SK-N-MC (cell line): ENCODE data around the gene CAPRIN1.

Experiments used
- EZH2 ChIP-seq: fragments of 200-600 bp; sonication (generic); IDR thresholded peaks from one replicate; pipeline ENCODE4 v1.6.1; 2017; ENCODE audit warnings: antibody characterized with exemption
- FOXP2 ChIP-seq: optimal IDR thresholded peaks from 2 replicates; pipeline ENCODE3; 2011; ENCODE audit warnings: mild to moderate bottlenecking, moderate library complexity; ENCODE audit not compliant: insufficient read depth; ENCODE audit errors: extremely low read length, control extremely low read depth
- POLR2AphosphoS5 ChIP-seq: IDR thresholded peaks from 2 replicates; pipeline ENCODE4 v1.6.1; 2012; ENCODE audit warnings: mild to moderate bottlenecking, low read depth, low read length, borderline replicate concordance

- TF ChIP-seq EZH2, result no peak
- TF ChIP-seq POLR2AphosphoS5, result no peak
- TF ChIP-seq FOXP2, result no peak
Observed at GRCh38 chr11:34150494-34151151, 99.1 kb downstream of the CAPRIN1 start.
